ENCODE data around the gene COX5B. TPM values are rescaled to one million over a fixed set of nuclear protein-coding genes. Genes with fewer than 3 reads are reported as not detected.
"Not testable (repeated sequence)": the region's sequence is repeated elsewhere in the genome, so short reads cannot be mapped to it uniquely, and the experiment has no call there.

COX5B gene
- total RNA-seq, 1 donor from 2014 or later, result 459 TPM

DNA sequence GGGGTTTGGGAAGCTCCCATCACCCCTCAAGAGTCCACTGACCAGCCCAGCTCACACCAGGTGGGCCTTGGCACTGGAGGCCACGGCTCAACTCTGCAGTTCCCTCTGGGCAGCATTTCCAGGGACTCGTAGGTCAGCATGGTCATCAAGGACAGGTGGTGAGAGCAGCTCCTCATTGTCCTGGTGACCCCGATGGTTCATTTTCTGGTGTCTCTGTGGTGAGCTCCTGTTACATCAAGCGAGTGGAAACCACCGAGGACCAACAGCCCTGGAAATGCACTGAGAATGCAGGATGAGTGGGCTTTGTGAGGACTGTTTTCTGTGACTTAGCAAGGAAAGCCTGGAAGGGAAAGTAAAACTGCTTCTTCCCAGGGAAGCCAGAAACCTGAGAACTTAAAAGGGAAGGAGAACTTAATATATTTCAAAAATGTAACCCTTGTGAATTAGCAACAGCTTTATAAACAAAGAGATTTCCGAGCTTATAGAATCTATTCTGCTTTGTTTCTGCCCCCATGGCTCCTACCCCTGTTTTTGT is 26.8 kb downstream of the COX5B start:
- not testable (repeated sequence) for DNase-seq (ENCODE audit: low read depth in 2 of 2)

DNA sequence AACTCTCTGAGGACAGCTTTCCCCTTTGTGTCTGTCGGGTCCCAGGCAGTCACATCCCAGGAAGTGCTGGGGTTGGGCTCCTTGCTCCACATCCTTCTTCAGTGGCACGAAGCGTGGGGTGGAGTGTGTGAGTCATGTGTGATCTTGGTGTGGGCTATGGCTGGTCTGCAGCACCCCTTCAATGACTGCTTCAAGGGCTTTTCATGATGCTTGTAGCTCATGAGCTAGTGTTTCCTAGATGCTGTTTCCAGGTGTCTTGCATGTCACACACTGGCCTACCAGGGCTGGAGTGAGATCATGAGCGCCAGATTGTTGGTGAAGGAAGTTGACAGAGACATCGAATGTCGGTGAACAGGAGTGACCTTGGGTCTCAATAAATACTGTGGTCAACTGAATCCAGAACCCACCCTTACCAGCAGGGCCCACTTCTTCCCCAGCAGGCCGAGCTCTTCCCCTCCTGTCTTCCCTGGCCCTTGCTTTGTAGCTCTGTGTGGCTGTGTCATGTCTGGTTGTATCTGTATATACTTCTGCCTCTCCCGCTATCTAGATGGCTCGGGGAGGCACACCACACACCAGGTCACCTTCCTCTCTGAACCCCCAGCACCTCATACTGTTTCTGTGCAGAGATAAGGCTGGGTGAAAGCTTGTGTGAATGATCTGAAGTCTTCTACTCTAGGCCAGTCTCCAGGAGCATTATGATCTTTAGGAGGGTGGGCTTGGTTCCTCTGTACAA is 27.5 kb downstream of the COX5B start:
- peak in 1 of 2 donors; percentile 46 for DNase-seq (ENCODE audit: low read depth in 2 of 2)

DNA sequence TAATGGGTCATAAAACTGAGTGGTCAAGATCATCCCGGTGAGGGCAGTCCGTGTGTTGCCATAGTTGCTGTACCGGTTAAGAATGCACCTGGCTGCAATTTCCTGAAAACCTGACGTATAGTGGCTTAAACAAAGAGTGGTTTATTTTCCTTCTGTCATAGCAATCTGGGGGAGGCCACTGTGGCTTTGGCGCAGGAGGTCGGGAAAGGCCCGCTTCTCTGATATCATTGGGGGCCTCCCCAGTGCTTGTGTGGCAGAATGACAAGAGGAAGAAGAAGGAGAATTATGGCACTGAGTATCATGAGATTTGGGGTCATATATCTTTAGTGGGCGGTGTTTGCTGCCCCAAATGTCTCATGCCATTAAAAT is 28.0 kb downstream of the COX5B start:
- DNase-seq (ENCODE audit: low read depth in 2 of 2), result no peak

DNA sequence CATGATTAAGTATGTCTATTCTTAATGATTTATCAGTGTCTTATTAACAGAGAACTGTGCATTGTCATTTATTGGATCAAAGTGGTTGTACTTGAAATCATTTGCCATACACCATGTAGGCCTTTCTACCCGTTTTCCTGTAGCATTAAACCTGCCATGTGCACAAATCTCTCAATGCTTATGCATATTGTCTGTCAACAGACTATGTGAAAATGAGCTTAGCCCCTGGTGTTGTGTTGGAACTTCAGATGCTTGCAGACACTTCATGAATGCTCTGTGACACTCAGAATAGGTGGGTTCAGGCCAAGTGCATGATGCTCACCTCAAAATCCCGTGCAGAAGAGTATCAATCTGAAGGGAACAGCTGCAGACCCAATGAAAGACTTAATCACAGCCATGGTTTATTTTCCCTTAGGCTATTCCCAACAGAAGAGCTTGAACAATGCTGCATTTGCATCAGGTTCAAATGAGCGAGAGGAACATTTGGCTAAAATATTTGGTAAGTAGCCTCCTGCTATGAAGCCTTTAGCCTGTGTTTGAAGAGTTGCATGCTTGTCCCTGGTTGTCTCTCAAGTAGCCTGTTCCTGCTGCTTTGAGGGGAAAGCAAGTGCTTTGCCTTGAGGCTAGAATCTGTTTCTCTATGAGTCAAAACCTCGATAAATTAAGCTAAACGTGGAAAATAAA is 29.7 kb downstream of the COX5B start:
- no peak for DNase-seq (ENCODE audit: low read depth in 2 of 2)

DNA sequence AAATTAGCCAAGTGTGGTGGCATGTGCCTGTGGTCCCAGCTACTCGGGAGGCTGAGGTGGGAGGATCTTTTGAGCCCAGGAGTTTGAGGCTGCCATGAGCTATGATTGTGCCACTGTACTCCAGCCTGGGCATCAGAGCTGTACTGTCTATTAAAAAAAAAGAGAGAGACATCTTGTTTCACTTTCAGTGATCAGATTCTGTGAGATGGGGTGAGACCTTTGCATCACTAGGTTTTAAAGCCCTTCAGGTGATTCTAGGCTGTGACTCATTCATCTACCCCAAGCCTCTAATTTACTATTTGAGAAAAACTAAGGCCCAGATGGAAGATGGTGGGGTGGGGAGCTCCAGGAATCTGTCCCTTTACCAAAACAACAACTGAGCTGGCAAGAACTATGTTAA is 30.8 kb downstream of the COX5B start:
- DNase-seq (ENCODE audit: low read depth in 2 of 2), result no peak

DNA sequence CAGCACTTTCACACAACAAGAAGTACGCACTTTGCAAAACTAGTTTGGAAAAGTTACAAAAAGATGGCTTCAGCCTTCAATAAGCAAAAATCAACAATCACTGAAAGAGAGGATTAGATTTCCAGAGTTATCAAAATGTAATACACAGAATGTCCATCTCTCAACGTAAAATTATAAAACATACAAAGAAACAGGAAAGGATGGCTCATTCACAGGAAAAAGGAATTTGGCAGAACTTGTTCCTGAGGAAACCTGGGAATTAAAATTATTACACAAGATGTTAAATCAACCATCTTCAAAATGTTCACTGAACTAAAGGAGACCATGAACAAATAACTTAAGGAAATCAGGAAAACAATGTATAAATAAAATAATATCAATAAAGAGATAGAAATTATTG is 31.6 kb downstream of the COX5B start:
- DNase-seq (ENCODE audit: low read depth in 2 of 2), result peak; percentile 53 to 61

DNA sequence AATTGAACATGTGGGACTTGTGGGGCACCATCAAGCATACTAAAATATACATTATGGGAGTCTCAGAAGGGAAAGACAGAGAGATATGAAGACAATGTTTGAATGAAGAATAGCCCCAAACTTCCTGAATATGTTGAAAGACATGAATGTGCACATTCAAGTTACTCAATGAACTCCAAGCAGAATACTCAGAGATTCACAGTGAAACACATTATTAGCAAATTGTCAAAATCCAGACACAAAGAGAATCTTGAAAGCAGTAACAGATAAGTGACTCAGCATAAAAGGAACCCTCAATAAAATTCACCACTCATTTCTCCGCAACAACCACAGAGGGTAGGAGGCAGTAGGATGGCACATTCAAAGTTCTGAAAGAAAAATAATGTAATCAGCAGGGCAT is 32.4 kb downstream of the COX5B start:
- DNase-seq (ENCODE audit: low read depth in 2 of 2), result no peak

DNA sequence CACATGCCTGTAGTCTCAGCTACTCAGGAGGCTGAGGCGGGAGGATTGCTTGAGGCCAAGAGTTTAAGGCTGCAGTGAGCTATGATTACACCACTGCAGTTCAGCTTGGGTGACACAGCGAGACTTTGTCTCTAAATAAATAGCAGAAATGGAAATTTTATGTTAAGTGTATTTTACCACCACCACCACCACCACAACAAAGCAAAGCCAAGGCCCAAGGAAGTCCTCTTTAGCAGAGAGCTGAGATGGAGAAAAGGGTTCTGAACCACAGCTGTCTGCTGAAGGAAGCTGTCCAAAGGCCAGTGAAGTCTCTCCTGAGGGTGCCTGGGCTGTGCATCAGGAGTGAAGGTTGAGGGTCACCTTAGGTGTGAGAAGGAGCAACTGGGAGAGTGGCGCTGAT is 41.4 kb downstream of the COX5B start:
- DNase-seq (ENCODE audit: low read depth in 2 of 2), result not testable (repeated sequence)

DNA sequence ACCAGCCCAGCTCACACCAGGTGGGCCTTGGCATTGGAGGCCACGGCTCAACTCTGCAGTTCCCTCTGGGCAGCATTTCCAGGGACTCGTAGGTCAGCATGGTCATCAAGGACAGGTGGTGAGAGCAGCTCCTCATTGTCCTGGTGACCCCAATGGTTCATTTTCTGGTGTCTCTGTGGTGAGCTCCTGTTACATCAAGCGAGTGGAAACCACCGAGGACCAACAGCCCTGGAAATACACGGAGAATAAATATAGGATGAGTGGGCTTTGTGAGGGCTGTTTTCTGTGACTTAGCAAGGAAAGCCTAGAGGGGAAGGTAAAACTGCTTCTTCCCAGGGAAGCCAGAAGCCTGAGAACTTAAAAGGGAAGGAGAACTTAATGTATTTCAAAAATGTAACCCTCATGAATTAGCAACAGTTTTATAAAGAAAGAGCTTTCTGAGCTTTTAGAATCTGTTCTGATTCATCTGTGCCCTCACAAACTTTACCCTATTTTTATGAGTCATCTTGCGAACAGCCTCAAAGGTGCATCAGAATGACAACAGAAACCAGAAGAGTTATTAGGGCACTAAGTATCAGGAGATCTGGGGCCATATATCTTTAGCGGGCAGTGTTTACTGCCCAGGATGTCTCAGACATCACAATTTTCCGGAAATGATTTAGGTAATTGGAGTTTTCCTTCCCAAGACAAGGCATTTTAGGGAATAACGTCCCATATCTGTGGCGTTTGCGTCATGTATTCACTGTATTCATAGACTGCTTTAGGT is 42.4 kb downstream of the COX5B start:
- DNase-seq (ENCODE audit: low read depth in 2 of 2), result no peak

DNA sequence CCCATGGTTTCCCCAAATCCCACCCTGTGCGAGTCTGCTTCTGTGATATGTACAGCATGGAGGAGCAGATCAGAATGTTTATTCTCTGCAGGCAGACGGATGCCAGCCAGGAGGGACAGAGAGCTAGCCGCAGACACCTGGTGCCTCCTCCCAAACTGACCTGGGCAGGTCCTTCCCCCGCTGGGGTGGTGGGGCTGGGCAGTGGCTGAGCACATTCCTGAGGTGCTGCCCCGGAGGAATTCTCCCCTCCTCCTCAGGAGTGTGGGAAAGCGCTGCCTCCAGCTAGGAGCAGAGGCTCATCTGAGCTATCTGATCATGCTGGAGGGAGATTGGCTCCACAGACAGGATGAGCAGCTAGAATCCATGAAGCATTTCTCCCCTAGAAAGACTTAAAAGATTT is 45.3 kb downstream of the COX5B start:
- no peak for DNase-seq (ENCODE audit: low read depth in 2 of 2)

DNA sequence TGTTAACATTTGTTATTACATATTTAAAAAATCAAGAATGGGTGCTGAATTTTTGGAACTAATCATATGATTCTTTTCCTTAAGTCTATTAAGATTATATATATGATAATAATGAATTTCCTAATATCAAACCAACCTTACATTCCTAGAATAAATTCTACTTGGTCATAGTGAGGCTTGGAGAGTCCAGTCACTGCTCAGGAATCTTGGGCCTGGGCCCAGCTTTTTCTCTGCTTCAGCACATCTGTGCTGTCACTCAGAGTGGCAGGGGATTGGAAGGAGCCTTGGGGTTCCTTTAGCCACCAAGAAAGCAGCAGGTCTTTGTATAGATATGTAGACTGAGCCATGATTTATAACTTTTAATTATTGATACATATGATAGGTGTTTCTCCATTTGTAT is 47.6 kb downstream of the COX5B start:
- no peak for DNase-seq (ENCODE audit: low read depth in 2 of 2)

DNA sequence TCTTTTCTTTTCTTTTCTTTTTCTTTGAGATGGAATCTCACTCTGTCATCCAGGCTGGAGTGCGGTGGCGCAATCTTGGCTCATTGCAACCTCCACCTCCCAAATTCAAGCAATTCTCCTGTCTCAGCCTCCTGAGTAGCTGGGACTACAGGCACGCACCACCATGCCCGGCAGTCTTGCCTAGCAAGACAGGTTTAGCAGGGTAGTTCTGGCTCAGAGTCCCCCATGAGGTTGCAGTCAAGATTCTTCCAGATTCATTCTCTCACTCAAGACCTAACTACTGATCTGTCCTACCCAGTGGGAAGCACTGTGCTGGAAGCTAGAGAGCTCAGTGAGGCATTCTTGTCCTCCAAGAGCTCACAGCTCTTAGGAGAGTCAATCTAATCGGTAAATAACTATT is 49.9 kb downstream of the COX5B start:
- no peak for DNase-seq (ENCODE audit: low read depth in 2 of 2)

DNA sequence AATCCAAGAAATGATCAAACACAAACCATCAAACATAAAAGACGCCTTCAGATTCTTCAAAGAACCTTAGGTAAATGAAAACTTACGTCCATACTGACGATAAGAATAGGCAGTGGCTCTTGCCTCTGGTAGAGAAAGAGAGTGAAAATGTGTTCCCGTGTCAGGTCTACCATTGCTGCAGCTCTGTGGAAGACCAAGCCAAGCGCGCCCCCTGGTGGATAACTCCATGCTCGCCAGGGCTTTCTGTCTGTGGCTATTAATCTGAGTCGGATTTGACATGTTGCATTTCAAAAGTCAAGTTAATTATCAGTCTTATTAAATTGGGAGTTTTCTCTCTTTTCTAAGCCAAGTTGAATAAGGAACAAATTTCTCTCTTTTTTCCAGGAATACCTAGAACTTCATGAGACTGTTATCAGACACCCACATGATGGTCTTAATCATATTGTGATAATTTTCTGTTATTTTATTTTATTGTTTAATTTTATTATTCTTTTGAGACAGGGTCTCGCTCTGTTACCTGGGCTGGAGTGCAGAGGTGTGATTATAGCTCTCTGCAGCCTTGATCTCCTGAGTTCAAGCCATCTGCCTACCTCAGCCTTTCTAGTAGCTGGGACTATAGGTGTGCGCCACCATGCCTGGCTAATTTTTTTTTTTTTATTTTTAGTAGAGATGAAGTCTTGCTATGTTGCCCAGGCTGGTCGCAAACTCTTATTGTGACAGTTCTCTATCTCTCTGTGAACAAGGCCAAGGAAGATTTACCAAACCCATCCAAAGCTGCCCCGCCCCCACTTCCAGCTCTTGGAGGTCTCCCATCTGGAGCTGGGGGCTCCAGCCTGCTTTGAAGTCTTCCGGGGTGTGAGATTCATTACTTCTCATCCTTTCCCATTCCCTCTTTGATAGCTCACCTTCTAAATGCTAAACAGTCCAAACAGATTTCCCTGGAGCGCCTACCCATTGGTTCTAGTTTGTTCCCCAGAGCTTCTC is 51.7 kb downstream of the COX5B start:
- peak; percentile 83 to 91 for DNase-seq (ENCODE audit: low read depth in 2 of 2)

Other genes with a start within 250 kb of the COX5B start
- gene ANKRD36B, start 56.2 kb upstream of the COX5B start, total RNA-seq, result 26.2 and 32.3 TPM in 2 replicates
- gene ACTR1B, start 18.0 kb downstream of the COX5B start, total RNA-seq, result 50.1 and 63.9 TPM in 2 replicates
- gene C2orf92, start 23.7 kb downstream of the COX5B start, total RNA-seq, result 0.79 and 1.1 TPM in 2 replicates
- under 0.01 TPM in 1 of 2 replicates, not detected in the other for gene ZAP70, start 67.5 kb downstream of the COX5B start, total RNA-seq